Nephron (organoid): ENCODE data around the gene P3H1.
A peak's percentile ranks its signal among the peaks of the same experiment; 100 is the strongest.
"Not testable (repeated sequence)": the region's sequence is repeated elsewhere in the genome, so short reads cannot be mapped to it uniquely, and the experiment has no call there.

Experiments used
- H3K27ac Mint-ChIP-seq, 3 experiments: 2 replicates each; pipeline ENCODE4 v1.8.0; 2020; ENCODE audit warnings: mixed read lengths in 3 of 3, mild to moderate bottlenecking in 2 of 3, moderate library complexity in 1 of 3
- H3K27me3 Mint-ChIP-seq: 2 replicates; pipeline ENCODE4 v1.8.0; 2021; ENCODE audit warnings: low read depth, mild to moderate bottlenecking, moderate library complexity, mixed read lengths
- H3K36me3 Mint-ChIP-seq: 2 replicates; pipeline ENCODE4 v1.8.0; 2020; ENCODE audit warnings: low read depth, mixed read lengths
- H3K4me1 Mint-ChIP-seq: 2 replicates; pipeline ENCODE4 v1.8.0; 2020; ENCODE audit warnings: mixed read lengths
- H3K4me3 Mint-ChIP-seq, 3 experiments: 2 replicates each; pipeline ENCODE4 v1.8.0; 2020; ENCODE audit warnings: mild to moderate bottlenecking in 3 of 3, mixed read lengths in 3 of 3, moderate library complexity in 2 of 3
- H3K9me3 Mint-ChIP-seq: 2 replicates; pipeline ENCODE4 v1.8.0; 2020; ENCODE audit warnings: mixed read lengths
- TF ChIP-seq, protein P1 (sequence below), 3 experiments: fragments of 200-600 bp; sonication (generic); IDR thresholded peaks; one replicate each; pipeline ENCODE4 v1.5.0; 2021; ENCODE audit warnings: antibody characterized with exemption in 3 of 3; ENCODE audit not compliant: unreplicated experiment in 3 of 3

Gene P3H1

DNA sequence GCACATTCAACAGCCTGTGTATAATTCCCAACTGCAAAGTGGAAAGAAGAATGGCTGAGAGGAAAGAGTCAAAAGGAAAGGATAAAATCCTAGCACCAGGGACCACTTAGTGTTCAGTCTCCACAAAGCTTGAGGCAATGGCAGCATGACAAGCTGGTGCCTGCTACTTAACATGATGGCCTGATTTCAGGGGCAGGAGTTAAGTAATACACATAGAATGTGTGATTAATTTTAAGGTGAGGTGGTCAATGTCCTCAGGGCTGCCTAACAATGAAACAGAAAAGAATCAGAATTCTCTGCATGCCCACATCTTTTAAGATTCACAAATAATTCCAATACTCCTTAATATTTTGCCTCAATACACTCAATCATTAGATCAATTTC lies 8.9 kb downstream of the P3H1 start:
- Mint-ChIP-seq H3K4me3 (no peak overlapping the region), H3K27me3 (no peaks in the 10 kb centered on the region), H3K9me3 (no peaks in the 10 kb centered on the region), H3K36me3 (peaks cover 73% of the 10 kb centered on the region), H3K27ac (peak overlapping the region in 1 of 3 experiments; percentile 32), H3K4me1 (peaks cover 4% of the 10 kb centered on the region)
- TF ChIP-seq, protein P1, sequence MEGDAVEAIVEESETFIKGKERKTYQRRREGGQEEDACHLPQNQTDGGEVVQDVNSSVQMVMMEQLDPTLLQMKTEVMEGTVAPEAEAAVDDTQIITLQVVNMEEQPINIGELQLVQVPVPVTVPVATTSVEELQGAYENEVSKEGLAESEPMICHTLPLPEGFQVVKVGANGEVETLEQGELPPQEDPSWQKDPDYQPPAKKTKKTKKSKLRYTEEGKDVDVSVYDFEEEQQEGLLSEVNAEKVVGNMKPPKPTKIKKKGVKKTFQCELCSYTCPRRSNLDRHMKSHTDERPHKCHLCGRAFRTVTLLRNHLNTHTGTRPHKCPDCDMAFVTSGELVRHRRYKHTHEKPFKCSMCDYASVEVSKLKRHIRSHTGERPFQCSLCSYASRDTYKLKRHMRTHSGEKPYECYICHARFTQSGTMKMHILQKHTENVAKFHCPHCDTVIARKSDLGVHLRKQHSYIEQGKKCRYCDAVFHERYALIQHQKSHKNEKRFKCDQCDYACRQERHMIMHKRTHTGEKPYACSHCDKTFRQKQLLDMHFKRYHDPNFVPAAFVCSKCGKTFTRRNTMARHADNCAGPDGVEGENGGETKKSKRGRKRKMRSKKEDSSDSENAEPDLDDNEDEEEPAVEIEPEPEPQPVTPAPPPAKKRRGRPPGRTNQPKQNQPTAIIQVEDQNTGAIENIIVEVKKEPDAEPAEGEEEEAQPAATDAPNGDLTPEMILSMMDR (IDR thresholded peaks at IDR 0.05; ENCODE audit: unreplicated experiment in 3 of 3): no peak

DNA sequence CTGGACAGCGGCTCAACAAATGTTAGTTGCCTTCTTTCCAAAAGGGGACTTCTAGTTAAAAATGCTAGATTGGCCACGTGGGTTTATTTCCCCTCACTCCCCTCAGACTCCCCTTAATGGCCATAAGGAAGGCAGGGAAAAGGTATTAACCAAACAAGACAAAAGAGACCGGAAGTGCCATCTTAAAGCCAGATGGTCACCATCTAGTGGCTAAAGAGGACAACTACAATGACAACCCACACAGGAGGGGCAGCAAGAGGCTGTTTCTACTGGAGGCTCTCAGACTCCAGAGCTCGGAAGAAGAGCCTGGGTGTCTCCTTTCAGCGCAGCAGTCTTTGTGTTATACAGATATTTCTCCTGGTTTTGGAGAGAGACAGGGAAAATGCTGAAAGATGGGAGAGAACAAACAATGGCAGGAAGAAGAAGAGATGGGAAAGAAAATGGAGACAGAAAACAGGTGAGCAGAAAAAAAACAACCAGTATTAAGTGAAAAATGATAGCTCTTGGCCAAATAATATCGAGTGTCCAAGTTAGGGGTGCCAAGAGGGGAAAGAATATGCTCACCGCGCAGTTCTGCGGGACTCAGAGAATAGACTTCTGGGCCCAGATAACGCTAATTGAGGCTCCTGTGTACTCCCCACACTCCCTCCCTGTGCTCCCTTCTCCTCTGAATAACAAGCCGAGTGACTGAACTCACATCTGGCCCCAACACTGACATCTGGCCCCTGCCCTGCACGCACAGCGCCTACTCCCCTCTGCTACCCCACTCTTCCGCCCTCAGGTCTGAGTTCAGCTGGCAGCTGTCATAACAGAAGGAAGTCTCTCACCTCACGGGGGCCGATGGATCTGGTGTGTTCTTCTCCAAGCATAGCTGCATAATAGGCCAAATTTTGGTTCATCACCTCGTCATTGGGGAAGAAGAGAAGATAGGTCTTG lies 9.6 kb downstream of the P3H1 start:
- H3K4me3 Mint-ChIP-seq: peak overlapping the region in 1 of 3 experiments; percentile 43
- peaks cover 3% of the 10 kb centered on the region for H3K9me3 Mint-ChIP-seq

DNA sequence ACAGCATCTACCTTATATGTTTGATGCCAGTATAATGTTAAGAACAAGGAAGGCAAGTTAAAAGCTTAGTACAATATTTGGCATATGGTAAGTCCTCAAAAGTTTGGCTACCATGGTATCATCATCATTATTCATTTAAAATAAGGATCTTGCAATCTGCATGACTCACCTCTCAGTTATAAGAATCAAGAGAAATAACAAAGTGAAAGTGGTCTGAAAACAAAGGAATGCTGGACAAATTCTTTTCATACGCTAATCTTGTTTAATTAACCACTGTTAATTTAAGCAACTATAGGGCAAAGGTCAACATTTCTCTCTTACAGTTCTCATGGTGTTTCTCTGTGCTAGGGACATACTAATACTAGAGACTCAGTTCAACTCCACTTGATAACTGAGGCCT lies 13.8 kb downstream of the P3H1 start:
- H3K36me3 Mint-ChIP-seq: peaks cover 87% of the 10 kb centered on the region
- H3K9me3 Mint-ChIP-seq: peaks cover 11% of the 10 kb centered on the region
- H3K27ac Mint-ChIP-seq: no peak overlapping the region
- no peak overlapping the region for H3K4me3 Mint-ChIP-seq
- H3K4me1 Mint-ChIP-seq: peaks cover 4% of the 10 kb centered on the region
- peaks cover 3% of the 10 kb centered on the region for H3K27me3 Mint-ChIP-seq
- TF ChIP-seq, protein P1 (IDR thresholded peaks at IDR 0.05; ENCODE audit: unreplicated experiment in 3 of 3): no peak

More for the DNA sequence above, 9.6 kb downstream of the P3H1 start:
- H3K36me3 Mint-ChIP-seq: peaks cover 75% of the 10 kb centered on the region
- H3K4me1 Mint-ChIP-seq: peaks cover 4% of the 10 kb centered on the region
- H3K27ac Mint-ChIP-seq: peak overlapping the region; percentile 3 to 77 (median 34)
- TF ChIP-seq, protein P1 (IDR thresholded peaks at IDR 0.05; ENCODE audit: unreplicated experiment in 3 of 3): peak; percentile 64 to 73 (median 66)
- no peaks in the 10 kb centered on the region for H3K27me3 Mint-ChIP-seq

DNA sequence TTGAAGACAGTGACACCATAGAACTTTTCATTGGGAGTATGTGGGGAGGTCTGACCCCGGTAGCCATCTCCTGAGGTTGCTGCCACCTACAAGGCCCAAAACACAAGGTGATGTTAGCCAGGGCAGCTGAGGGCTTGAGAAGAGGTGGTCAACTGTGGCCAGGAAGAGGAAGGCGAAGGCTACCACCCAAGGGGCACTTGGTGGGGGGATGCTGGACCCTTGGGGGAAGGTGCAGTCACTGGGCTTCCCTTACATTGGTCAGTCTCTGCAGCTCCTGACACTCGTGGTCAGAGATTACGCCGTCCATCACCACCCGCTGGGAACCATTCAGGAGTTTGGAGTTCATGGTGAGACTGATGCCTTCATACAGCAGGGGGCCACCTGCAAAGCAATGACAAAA lies 14.5 kb downstream of the P3H1 start:
- H3K9me3 Mint-ChIP-seq: peaks cover 11% of the 10 kb centered on the region
- peaks cover 86% of the 10 kb centered on the region for H3K36me3 Mint-ChIP-seq
- peaks cover 3% of the 10 kb centered on the region for H3K27me3 Mint-ChIP-seq
- no peak overlapping the region for H3K4me3 Mint-ChIP-seq
- peaks cover 4% of the 10 kb centered on the region for H3K4me1 Mint-ChIP-seq
- TF ChIP-seq, protein P1 (IDR thresholded peaks at IDR 0.05; ENCODE audit: unreplicated experiment in 3 of 3): no peak
- H3K27ac Mint-ChIP-seq: no peak overlapping the region

DNA sequence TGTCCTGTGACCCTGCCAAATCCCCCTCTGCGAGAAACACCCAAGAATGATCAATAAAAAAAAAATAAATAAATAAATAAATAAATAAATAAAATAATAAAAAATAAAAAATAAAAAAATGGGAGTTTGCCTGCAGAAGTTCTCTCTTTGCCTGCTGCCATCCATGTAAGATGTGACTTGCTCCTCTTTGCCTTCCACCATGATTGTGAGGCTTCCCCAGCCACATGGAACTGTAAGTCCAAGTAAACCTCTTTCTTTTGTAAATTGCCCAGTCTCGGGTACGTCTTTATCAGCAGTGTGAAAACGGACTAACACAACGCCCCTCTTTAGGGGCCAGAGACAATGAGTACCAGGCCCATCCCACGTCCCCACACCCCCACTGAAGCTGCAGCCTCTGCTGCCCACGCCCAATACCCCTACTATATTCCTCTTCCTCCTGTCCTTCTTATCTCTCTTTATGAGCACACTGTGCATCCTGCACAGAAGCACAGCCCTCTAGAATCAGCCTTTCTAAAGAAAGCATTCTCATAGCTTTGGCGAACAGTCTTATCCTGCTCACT lies 15.2 kb downstream of the P3H1 start:
- Mint-ChIP-seq H3K9me3 (peaks cover 11% of the 10 kb centered on the region), H3K36me3 (peaks cover 85% of the 10 kb centered on the region)
- not testable (repeated sequence) for H3K4me3 Mint-ChIP-seq, H3K27ac Mint-ChIP-seq, H3K27me3 Mint-ChIP-seq, H3K4me1 Mint-ChIP-seq

DNA sequence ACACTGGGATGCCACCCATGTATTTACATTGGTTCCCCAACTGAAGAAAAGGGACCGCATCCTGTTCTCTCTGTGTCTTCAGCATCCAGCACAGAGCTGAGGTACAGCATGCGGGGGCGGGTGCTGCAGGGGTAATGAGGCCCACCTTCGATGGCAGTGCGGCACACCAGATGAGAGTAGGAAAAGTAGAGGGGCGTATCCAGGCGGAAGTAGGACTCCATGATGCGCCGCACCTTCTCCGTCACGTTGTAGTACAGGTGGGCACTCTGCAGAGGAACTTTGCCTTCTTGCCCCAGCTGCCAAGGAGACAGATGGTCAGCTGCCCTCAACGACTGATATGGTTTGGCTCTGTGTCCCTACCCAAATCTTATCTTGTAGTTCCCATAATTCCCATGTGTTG lies 16.8 kb downstream of the P3H1 start:
- Mint-ChIP-seq H3K4me1 (peaks cover 4% of the 10 kb centered on the region), H3K4me3 (no peak overlapping the region), H3K36me3 (peaks cover 81% of the 10 kb centered on the region), H3K9me3 (peaks cover 11% of the 10 kb centered on the region), H3K27ac (no peak overlapping the region), H3K27me3 (peaks cover 3% of the 10 kb centered on the region)
- TF ChIP-seq, protein P1 (IDR thresholded peaks at IDR 0.05; ENCODE audit: unreplicated experiment in 3 of 3): no peak
